OCI-LY7 (cell line): ENCODE measurements around the gene NAALADL2. TPM values are rescaled to one million over a fixed set of nuclear protein-coding genes. Genes with fewer than 3 reads are reported as not detected.

Experiments used
- BruUV-seq: library from RNA; stranded (reverse); fragments of 400-500 nt; replicated peaks from 2 replicates; lab custom pipeline; 2021; lab: Mats Ljungman, UMichigan
- CTCF ChIA-PET: fragments of 300-600 bp; sonication (Branson Sonifier 250); formaldehyde crosslinking; loops from one replicate; lab custom pipeline; 2022; ENCODE audit warnings: antibody characterized with exemption; ENCODE audit not compliant: unreplicated experiment; lab: Charles Lee
- POLR2A ChIA-PET: fragments of 300-600 bp; sonication (Branson Sonifier 250); formaldehyde crosslinking; loops from one replicate; lab custom pipeline; 2022; ENCODE audit warnings: antibody characterized with exemption; lab: Charles Lee
- DNase-seq: peaks from one replicate; pipeline ENCODE4 v3.0.0-alpha.2; 2015; ENCODE audit warnings: low spot score
- H2AFZ ChIP-seq: fragments of 200-600 bp; sonication (generic), shearing (Covaris generic); 2 replicates; pipeline ENCODE4 v1.6.1; 2014; ENCODE audit warnings: mild to moderate bottlenecking, antibody characterized with exemption, low read length, moderate library complexity
- H3K27ac ChIP-seq: fragments of 200-600 bp; sonication (generic); 2 replicates; pipeline ENCODE4 v1.5.1; 2014; ENCODE audit warnings: mixed run types, low read depth, mild to moderate bottlenecking, moderate library complexity, low read length, inconsistent platforms; ENCODE audit not compliant: poor library complexity, severe bottlenecking
- H3K36me3 ChIP-seq: fragments of 200-600 bp; sonication (generic); 2 replicates; pipeline ENCODE4 v1.6.1; 2014; ENCODE audit warnings: mild to moderate bottlenecking, antibody characterized with exemption, low read length, moderate library complexity, mixed read lengths; ENCODE audit not compliant: insufficient read depth
- H3K4me1 ChIP-seq: fragments of 200-600 bp; sonication (generic); 2 replicates; pipeline ENCODE4 v1.5.1; 2014; ENCODE audit warnings: mild to moderate bottlenecking, low read length; ENCODE audit not compliant: insufficient read depth, poor library complexity, severe bottlenecking
- H3K4me2 ChIP-seq: fragments of 200-600 bp; sonication (generic); 2 replicates; pipeline ENCODE4 v1.6.1; 2014; ENCODE audit warnings: mild to moderate bottlenecking, low read length
- H3K4me3 ChIP-seq: fragments of 200-600 bp; sonication (generic); 2 replicates; pipeline ENCODE4 v1.5.1; 2014; ENCODE audit warnings: mild to moderate bottlenecking, low read depth, low read length; ENCODE audit not compliant: poor library complexity, severe bottlenecking
- H3K79me2 ChIP-seq: fragments of 200-600 bp; sonication (generic); 2 replicates; pipeline ENCODE4 v1.6.1; 2016; ENCODE audit warnings: low read depth, mild to moderate bottlenecking, low read length, moderate library complexity, mixed read lengths; ENCODE audit not compliant: insufficient read depth
- H3K9me2 ChIP-seq: fragments of 200-600 bp; sonication (generic); 2 replicates; pipeline ENCODE4 v1.6.1; 2016; ENCODE audit warnings: mild to moderate bottlenecking, low read length, mixed read lengths; ENCODE audit not compliant: insufficient read depth
- H3K9me3 ChIP-seq: fragments of 200-600 bp; sonication (generic); 2 replicates; pipeline ENCODE4 v1.6.1; 2014; ENCODE audit warnings: mild to moderate bottlenecking, mixed run types, low read length, mixed read lengths
- H4K20me1 ChIP-seq: fragments of 200-600 bp; sonication (generic); 2 replicates; pipeline ENCODE4 v1.6.1; 2014; ENCODE audit warnings: mild to moderate bottlenecking, antibody characterized with exemption, low read length, moderate library complexity, mixed read lengths; ENCODE audit not compliant: insufficient read depth
- EZH2phosphoT487 ChIP-seq: fragments of 200-600 bp; sonication (generic); IDR thresholded peaks from 2 replicates; pipeline ENCODE4 v1.6.1; 2018; ENCODE audit warnings: low read depth, borderline replicate concordance, mild to moderate bottlenecking, mixed run types, antibody characterized with exemption, low read length, moderate library complexity, mixed read lengths
- intact Hi-C: fragments of 100-400 bp; cut with micrococcal nuclease; formaldehyde crosslinking; loops from one replicate; pipeline ENCODE4 v1.10.0; 2022; ENCODE audit not compliant: unreplicated experiment
- total RNA-seq, 2 experiments: library from RNA; depleted of rRNA in 1 of 2; stranded (reverse); fragments of >200 nt in 1 of 2; shearing (Covaris generic) in 1 of 2; gene quantifications; 2 replicates each; pipeline ENCODE4 v1.2.3, GENCODE V29; 2014 to 2022
- TF ChIP-seq, protein P1 (sequence below): fragments of 200-600 bp; sonication (generic); conservative IDR thresholded peaks from 2 replicates; pipeline ENCODE4 v1.5.1; 2014; ENCODE audit warnings: mild to moderate bottlenecking, antibody characterized with exemption, low read length, moderate library complexity, mixed read lengths

NAALADL2 gene
- total RNA-seq, 2 experiments from 2014 or later, result 0.25 to 0.70 TPM

DNA sequence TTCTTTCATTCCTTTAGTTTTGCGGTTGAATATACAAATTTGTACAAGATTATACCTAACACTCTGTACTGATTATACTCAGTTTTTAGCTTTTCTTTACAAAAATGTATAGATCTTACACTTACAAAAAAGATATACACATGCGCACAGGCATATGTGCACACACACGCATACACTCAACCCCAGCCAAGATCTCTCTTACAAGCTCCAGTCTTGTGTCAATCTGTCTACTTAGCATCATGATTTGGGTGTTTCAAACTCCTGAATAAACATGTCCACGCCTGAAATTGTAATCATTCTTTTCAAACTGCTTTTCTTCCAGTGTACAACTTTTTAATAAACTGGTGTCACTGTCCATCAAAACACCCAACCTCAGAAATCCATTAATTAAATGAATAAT, 180.7 kb downstream of the NAALADL2 start:
- no peaks in the 10 kb centered on the region for H3K4me1 ChIP-seq
- H3K4me3 ChIP-seq, result no peak overlapping the region
- H3K79me2 ChIP-seq, result no peaks in the 10 kb centered on the region
- no peaks in the 10 kb centered on the region for H4K20me1 ChIP-seq
- no peaks in the 10 kb centered on the region for H3K9me3 ChIP-seq
- POLR2A ChIA-PET, result interaction anchor here (0.7 kb wide), 1 partner anchor 28 kb away, joined by 3 read pairs; no protein-coding TSS in a partner anchor
- H3K9me2 ChIP-seq, result no peaks in the 10 kb centered on the region
- BruUV-seq, result no TSS peak
- CTCF ChIA-PET, result no interaction called here
- no peak for TF ChIP-seq EZH2phosphoT487
- TF ChIP-seq, protein P1, sequence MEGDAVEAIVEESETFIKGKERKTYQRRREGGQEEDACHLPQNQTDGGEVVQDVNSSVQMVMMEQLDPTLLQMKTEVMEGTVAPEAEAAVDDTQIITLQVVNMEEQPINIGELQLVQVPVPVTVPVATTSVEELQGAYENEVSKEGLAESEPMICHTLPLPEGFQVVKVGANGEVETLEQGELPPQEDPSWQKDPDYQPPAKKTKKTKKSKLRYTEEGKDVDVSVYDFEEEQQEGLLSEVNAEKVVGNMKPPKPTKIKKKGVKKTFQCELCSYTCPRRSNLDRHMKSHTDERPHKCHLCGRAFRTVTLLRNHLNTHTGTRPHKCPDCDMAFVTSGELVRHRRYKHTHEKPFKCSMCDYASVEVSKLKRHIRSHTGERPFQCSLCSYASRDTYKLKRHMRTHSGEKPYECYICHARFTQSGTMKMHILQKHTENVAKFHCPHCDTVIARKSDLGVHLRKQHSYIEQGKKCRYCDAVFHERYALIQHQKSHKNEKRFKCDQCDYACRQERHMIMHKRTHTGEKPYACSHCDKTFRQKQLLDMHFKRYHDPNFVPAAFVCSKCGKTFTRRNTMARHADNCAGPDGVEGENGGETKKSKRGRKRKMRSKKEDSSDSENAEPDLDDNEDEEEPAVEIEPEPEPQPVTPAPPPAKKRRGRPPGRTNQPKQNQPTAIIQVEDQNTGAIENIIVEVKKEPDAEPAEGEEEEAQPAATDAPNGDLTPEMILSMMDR, result no peak
- intact Hi-C loops, result no loop called here
- no peaks in the 10 kb centered on the region for H3K36me3 ChIP-seq
- no peak overlapping the region for H3K27ac ChIP-seq
- no peak overlapping the region for H3K4me2 ChIP-seq
- no peak overlapping the region for H2AFZ ChIP-seq
- DNase-seq, result no peak

DNA sequence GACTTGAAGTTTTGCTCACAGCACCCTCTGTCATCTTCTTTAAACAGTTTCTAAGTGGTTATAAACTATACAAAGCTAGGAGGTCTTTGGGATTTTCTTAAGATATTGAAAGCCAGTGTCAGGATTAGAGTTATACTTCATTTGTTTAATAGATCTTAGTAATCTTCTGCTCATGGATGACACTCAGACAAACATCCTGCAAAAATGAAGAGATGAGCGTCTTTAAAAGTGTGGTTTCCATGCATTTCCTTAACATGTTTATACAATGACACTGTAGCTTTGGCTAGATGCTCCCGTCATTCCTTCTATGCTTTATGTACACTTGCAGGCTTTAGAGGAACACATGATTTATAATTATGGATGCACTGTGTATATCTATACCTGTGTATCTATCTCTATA, 182.2 kb downstream of the NAALADL2 start:
- Histone ChIP-seq H3K4me1 (no peaks in the 10 kb centered on the region), H3K4me2 (no peak overlapping the region), H3K36me3 (no peaks in the 10 kb centered on the region), H3K79me2 (no peaks in the 10 kb centered on the region), H3K4me3 (no peak overlapping the region), H4K20me1 (no peaks in the 10 kb centered on the region), H3K9me3 (no peaks in the 10 kb centered on the region), H3K27ac (no peak overlapping the region), H3K9me2 (no peaks in the 10 kb centered on the region), H2AFZ (no peak overlapping the region)
- ChIA-PET CTCF (no interaction called here), POLR2A (interaction anchor here (0.6 kb wide), 1 partner anchor 9 kb away, joined by 3 read pairs; no protein-coding TSS in a partner anchor)
- DNase-seq, result no peak
- TF ChIP-seq, protein P1, result no peak
- TF ChIP-seq EZH2phosphoT487, result no peak
- intact Hi-C loops, result no loop called here
- no TSS peak for BruUV-seq

DNA sequence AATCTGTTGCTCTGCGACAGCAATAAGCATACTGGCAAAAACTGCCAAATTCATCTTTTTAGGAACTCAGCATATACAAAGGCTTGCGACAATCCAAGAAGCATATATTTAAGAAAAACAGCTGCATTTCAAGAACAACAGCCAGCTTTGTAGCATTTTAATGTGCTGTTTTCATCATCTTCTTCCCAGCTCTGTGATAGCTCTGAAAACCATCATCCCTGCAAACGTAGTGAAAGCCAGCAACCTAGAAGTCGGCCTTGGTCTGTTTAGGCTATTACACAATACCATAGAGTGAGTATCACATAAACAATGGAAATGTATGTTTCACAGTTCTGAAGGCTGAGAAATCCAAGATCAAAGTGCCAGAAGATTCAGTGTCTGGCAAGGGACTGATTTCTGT, 187.5 kb downstream of the NAALADL2 start:
- Histone ChIP-seq H3K4me2 (no peak overlapping the region), H3K36me3 (no peaks in the 10 kb centered on the region), H3K4me1 (no peaks in the 10 kb centered on the region), H2AFZ (no peak overlapping the region), H3K9me3 (no peaks in the 10 kb centered on the region), H3K9me2 (no peaks in the 10 kb centered on the region), H4K20me1 (no peaks in the 10 kb centered on the region), H3K79me2 (no peaks in the 10 kb centered on the region), H3K4me3 (no peak overlapping the region), H3K27ac (no peak overlapping the region)
- intact Hi-C loops, result no loop called here
- DNase-seq, result no peak
- POLR2A ChIA-PET, result no interaction called here
- CTCF ChIA-PET, result no interaction called here
- BruUV-seq, result no TSS peak
- TF ChIP-seq EZH2phosphoT487, result no peak
- TF ChIP-seq, protein P1, result no peak
